ENCODE measurements around the gene IGLL5.

IGLL5 gene

GRCh38 chr22:22863001-22863400 lies 24.6 kb upstream of the IGLL5 start:
- DNase-seq (ENCODE audit: low read depth in 2 of 2) = no peak

- no peak for DNase-seq (ENCODE audit: low read depth in 2 of 2)
Measured at GRCh38 chr22:22865311-22866072, 22.1 kb upstream of the IGLL5 start.

GRCh38 chr22:22866381-22867111 lies 21.1 kb upstream of the IGLL5 start:
- DNase-seq (ENCODE audit: low read depth in 2 of 2) = no peak

- no peak for DNase-seq (ENCODE audit: low read depth in 2 of 2)
Measured at GRCh38 chr22:22867996-22868715, 19.5 kb upstream of the IGLL5 start.

- no peak for DNase-seq (ENCODE audit: low read depth in 2 of 2)
Measured at GRCh38 chr22:22870577-22871404, 16.8 kb upstream of the IGLL5 start.

GRCh38 chr22:22871536-22872278 lies 15.9 kb upstream of the IGLL5 start:
- no peak for DNase-seq (ENCODE audit: low read depth in 2 of 2)

GRCh38 chr22:22872722-22873708 lies 14.6 kb upstream of the IGLL5 start:
- no peak for DNase-seq (ENCODE audit: low read depth in 2 of 2)

GRCh38 chr22:22877523-22878210 lies 9.9 kb upstream of the IGLL5 start:
- peak; percentile 55 to 70 for DNase-seq (ENCODE audit: low read depth in 2 of 2)

GRCh38 chr22:22878211-22878570 lies 9.4 kb upstream of the IGLL5 start:
- DNase-seq (ENCODE audit: low read depth in 2 of 2) = no peak

- no peak for DNase-seq (ENCODE audit: low read depth in 2 of 2)
Measured at GRCh38 chr22:22878801-22879674, 8.6 kb upstream of the IGLL5 start.

GRCh38 chr22:22879675-22880155 lies 7.9 kb upstream of the IGLL5 start:
- DNase-seq (ENCODE audit: low read depth in 2 of 2) = no peak

- DNase-seq (ENCODE audit: low read depth in 2 of 2) = no peak
Measured at GRCh38 chr22:22880645-22881044, 7.0 kb upstream of the IGLL5 start.

GRCh38 chr22:22881116-22882000 lies 6.3 kb upstream of the IGLL5 start:
- no peak for DNase-seq (ENCODE audit: low read depth in 2 of 2)

- DNase-seq (ENCODE audit: low read depth in 2 of 2) = no peak
Measured at GRCh38 chr22:22882033-22882717, 5.4 kb upstream of the IGLL5 start.

GRCh38 chr22:22883090-22883727 lies 4.4 kb upstream of the IGLL5 start:
- no peak for DNase-seq (ENCODE audit: low read depth in 2 of 2)
